Activated CD4-positive, alpha-beta memory T cell treated with anti-CD3 and anti-CD28 coated beads for 36 hours (primary cell): ENCODE data around the gene PRKCH. TPM values are rescaled to one million over a fixed set of nuclear protein-coding genes. Genes with fewer than 3 reads are reported as not detected.

Experiments used
- CTCF ChIA-PET: fragments of 350-600 bp; sonication (Branson Sonifier 250); formaldehyde crosslinking; loops from one replicate; lab custom pipeline; 2021; ENCODE audit warnings: antibody characterized with exemption, inconsistent platforms; lab: Charles Lee
- POLR2A ChIA-PET: fragments of 350-600 bp; sonication (Branson Sonifier 250); formaldehyde crosslinking; loops from one replicate; lab custom pipeline; 2021; ENCODE audit warnings: antibody characterized with exemption; lab: Charles Lee
- DNase-seq: peaks from one replicate; pipeline ENCODE4 v3.0.0-alpha.2; 2020
- H3K27ac Mint-ChIP-seq: one replicate; pipeline ENCODE4 v1.8.0; 2021; ENCODE audit warnings: mixed read lengths
- H3K27me3 Mint-ChIP-seq: one replicate; pipeline ENCODE4 v1.8.0; 2021; ENCODE audit warnings: mixed read lengths
- H3K36me3 Mint-ChIP-seq: one replicate; pipeline ENCODE4 v1.8.0; 2021; ENCODE audit warnings: mixed read lengths
- H3K4me1 Mint-ChIP-seq: one replicate; pipeline ENCODE4 v1.8.0; 2021; ENCODE audit warnings: low read depth, mixed read lengths
- H3K4me3 Mint-ChIP-seq: one replicate; pipeline ENCODE4 v1.8.0; 2021; ENCODE audit warnings: mild to moderate bottlenecking, mixed read lengths
- H3K9me3 Mint-ChIP-seq: one replicate; pipeline ENCODE4 v1.8.0; 2021; ENCODE audit warnings: mixed read lengths
- intact Hi-C: fragments of 100-400 bp; cut with micrococcal nuclease; formaldehyde crosslinking; loops from one replicate; pipeline ENCODE4 v1.15.1; 2023
- total RNA-seq, 2 experiments: library from RNA; stranded (reverse); gene quantifications; one replicate each; pipeline ENCODE4 v1.2.3, GENCODE V29; 2021

PRKCH gene
- total RNA-seq, 2 experiments from 2014 or later = 142 to 147 TPM

DNA sequence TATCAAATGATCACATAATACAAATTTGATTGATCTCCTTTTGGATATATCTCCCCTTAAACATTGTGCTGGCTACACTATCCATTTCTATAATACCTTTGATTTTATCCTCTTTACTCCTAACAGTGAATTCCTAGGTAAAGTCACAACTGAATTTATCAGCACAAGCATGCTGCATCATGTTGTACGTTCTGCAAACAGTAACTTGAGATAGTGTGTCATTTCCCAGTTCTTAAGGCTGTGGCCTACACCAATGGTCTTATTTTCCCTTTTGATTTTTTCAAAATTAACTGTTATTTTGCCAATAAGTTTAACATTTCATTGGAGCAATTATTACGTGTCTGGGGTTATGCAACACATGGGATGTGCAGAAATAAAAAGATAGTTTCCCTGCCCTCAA, 24.8 kb downstream of the PRKCH start:
- ChIA-PET CTCF (interaction anchor here (0.6 to 8.1 kb wide), 4 partner anchors 13 to 112 kb away, joined by 3 to 57 read pairs (median 6); no protein-coding TSS in a partner anchor), POLR2A (interaction anchor here (1.0 to 11.6 kb wide), 4 partner anchors 13 to 42 kb away, joined by 3 to 216 read pairs (median 9); no protein-coding TSS in a partner anchor)
- Mint-ChIP-seq H3K36me3 (peaks cover 32% of the 10 kb centered on the region), H3K9me3 (peaks cover 8% of the 10 kb centered on the region), H3K27me3 (no peaks in the 10 kb centered on the region), H3K4me1 (peaks cover 97% of the 10 kb centered on the region), H3K27ac (peak overlapping the region; percentile 98), H3K4me3 (peak overlapping the region; percentile 82)
- DNase-seq = no peak
- intact Hi-C loops = loop anchor here (1.0 kb wide), 1 partner anchor 42 kb away; no protein-coding TSS in a partner anchor

DNA sequence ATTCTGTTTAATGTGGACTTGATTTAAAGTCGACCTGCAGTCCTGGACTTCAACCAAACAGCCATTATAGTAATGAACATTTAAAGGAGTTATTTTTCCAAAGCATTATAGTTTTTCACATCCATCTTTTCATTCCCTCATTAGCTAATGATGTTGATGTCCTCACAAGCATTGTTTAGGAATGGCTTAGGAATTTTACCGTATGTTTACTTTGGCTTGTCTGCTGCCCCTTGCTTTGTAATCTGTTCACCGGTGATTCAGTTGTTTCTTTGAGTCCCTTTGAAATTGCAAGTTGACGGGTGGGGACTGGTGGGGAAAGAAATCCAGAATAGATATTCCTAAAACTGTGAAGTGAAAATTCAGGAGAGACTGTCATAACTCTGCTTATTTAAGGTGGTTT, 25.4 kb downstream of the PRKCH start:
- DNase-seq = no peak
- ChIA-PET CTCF (interaction anchor here (1.3 to 8.1 kb wide), 3 partner anchors 14 to 129 kb away, joined by 3 to 57 read pairs (median 7); no protein-coding TSS in a partner anchor), POLR2A (interaction anchor here (0.8 to 11.6 kb wide), 7 partner anchors 13 to 132 kb away, joined by 3 to 216 read pairs (median 6); no protein-coding TSS in a partner anchor)
- intact Hi-C loops = loop anchor here (1.0 kb wide), 1 partner anchor 42 kb away; no protein-coding TSS in a partner anchor
- H3K4me1 Mint-ChIP-seq = peaks cover 97% of the 10 kb centered on the region
- H3K9me3 Mint-ChIP-seq = peaks cover 8% of the 10 kb centered on the region
- H3K36me3 Mint-ChIP-seq = peaks cover 32% of the 10 kb centered on the region
- H3K27ac Mint-ChIP-seq = peak overlapping the region; percentile 98
- no peaks in the 10 kb centered on the region for H3K27me3 Mint-ChIP-seq
- peak overlapping the region; percentile 82 for H3K4me3 Mint-ChIP-seq

DNA sequence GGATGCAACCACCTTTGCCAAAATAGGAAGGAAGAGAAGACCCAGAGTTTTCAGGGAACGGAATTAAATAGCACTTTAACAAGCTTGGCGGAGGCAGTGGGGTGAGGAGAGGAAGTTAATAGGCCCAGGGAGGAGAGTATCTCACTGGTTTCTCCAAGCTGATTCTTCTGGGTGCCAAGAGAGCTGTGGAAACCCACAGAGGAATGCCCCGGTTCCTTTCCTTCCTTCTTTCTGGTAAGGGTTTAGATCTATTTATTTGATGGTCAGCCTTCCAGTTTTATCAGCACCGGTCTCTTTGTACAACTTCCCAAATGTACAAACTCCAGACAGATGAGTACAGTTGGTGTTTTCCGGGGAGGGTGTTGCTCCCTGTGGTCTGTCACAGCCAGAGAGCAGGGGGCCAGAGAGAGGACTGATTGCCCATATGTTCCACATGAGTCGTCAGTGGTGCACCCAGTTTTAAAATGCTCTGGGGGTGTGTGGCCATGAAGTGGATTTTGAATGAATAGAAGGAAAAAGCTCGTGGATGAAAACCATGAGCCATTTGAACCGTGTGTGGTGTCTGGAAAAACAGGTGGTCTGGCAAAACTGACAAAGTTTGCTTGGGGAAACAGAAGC, 26.6 kb downstream of the PRKCH start:
- Mint-ChIP-seq H3K9me3 (peaks cover 8% of the 10 kb centered on the region), H3K4me1 (peaks cover 98% of the 10 kb centered on the region), H3K27me3 (no peaks in the 10 kb centered on the region), H3K36me3 (peaks cover 32% of the 10 kb centered on the region), H3K27ac (peak overlapping the region; percentile 98), H3K4me3 (peak overlapping the region; percentile 82)
- ChIA-PET POLR2A (interaction anchor here (0.9 to 11.6 kb wide), 6 partner anchors 14 to 131 kb away, joined by 3 to 216 read pairs (median 6); no protein-coding TSS in a partner anchor), CTCF (interaction anchor here (0.6 to 8.1 kb wide), 4 partner anchors 11 to 128 kb away, joined by 3 to 57 read pairs (median 3); no protein-coding TSS in a partner anchor)
- intact Hi-C loops = no loop called here
- peak; percentile 67 for DNase-seq

DNA sequence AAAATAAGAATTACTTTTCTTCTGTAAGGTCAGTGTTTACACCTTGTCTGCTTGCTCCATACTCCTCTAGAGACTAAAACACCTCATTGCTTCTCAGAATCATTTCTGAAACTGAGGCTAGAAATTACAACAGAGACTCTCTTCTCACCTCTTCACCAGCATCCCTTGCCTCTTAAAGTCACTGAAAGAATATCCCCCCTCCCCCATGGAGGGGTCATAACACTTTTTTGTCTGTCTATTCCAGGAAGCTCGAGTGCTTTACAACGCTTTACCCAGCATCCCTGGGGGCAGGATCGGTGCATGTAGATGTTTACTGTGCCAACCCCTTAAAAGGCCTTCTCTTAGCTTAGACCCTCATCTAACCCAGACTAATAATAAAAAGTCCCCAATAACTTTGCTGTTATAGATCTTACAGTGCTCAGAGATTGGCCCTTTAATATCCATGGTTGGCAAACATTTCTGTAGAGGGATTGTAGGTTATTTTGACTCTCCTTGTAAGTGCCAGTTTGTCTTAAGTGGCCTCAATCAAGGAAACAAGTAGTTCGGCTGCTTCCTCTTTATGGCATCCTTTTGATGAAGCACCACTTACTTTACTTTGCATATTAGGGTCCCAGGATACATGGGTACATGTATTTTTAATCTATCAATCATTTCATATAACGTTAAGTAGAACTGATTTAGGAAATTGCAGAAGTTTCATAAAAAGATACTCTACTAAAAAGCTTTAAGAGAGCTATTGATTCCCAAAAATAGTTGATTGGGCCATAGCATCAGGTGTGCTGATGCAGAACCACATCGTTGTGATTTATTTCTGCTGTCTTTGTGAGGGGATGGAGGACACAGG, 29.3 kb downstream of the PRKCH start:
- POLR2A ChIA-PET = interaction anchor here (1.0 to 11.6 kb wide), 9 partner anchors 9 to 69 kb away, joined by 3 to 216 read pairs (median 5); no protein-coding TSS in a partner anchor
- Mint-ChIP-seq H3K4me1 (peaks cover 92% of the 10 kb centered on the region), H3K27me3 (no peaks in the 10 kb centered on the region), H3K4me3 (peak overlapping the region; percentile 52), H3K27ac (peak overlapping the region; percentile 98), H3K36me3 (peaks cover 22% of the 10 kb centered on the region), H3K9me3 (peaks cover 8% of the 10 kb centered on the region)
- CTCF ChIA-PET = interaction anchor here (0.6 to 2.0 kb wide), 6 partner anchors 19 to 487 kb away, joined by 3 to 4 read pairs (median 4); partner anchors contain the start of gene PRKCH
- DNase-seq = peak; percentile 74
- intact Hi-C loops = loop anchor here (1.0 kb wide), 2 partner anchors 9 to 22 kb away; no protein-coding TSS in a partner anchor

DNA sequence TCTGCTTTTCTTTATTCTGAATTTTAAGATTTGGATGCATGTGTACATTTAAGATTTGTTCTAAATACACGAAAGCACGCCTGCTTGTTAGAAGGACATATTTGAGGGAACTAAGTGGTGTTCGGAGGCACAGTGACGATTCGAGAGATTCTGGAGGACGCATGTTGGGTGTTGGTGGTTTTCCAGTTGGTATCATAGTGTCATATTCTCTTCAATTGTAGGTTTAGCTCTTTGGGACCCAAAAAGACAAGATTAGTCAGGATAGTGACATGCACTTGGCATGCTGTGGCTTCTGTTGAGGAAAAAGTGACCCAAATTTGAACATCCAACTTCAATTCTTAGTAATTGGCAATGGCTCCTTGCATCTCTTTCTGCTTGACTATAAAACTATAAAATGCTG, 30.1 kb downstream of the PRKCH start:
- H3K36me3 Mint-ChIP-seq = peaks cover 27% of the 10 kb centered on the region

DNA sequence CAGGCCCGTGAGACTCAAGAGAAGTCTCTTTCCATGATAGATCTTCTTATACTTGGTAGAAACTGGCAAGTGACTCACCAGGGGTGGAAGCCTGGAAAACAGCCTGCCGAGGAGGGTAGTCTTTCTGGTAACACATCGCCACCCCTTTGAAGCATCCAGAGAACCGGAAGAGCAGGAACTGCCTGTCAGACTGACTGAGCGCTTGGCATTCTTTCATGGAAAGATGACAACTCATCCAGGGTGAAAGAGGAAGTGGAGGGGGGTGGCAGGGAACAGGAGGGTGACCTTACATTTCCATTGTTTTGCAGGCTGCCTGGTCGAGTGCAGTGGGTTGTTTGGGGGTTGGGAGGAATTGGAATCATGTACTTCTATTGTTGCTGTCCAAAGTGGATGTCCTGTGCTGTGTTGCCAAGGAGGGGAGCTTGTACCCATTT, 34.5 kb downstream of the PRKCH start:
- H3K27me3 Mint-ChIP-seq = no peaks in the 10 kb centered on the region
- H3K27ac Mint-ChIP-seq = peak overlapping the region; percentile 87

More for the DNA sequence above, 30.1 kb downstream of the PRKCH start:
- Mint-ChIP-seq H3K27me3 (no peaks in the 10 kb centered on the region), H3K4me1 (peaks cover 92% of the 10 kb centered on the region), H3K4me3 (peak overlapping the region; percentile 52), H3K9me3 (peaks cover 8% of the 10 kb centered on the region), H3K27ac (peak overlapping the region; percentile 98)
- peak; percentile 37 for DNase-seq
- CTCF ChIA-PET = interaction anchor here (1.1 to 2.0 kb wide), 2 partner anchors 20 to 56 kb away, joined by 3 to 4 read pairs; no protein-coding TSS in a partner anchor
- intact Hi-C loops = loop anchor here (1.0 kb wide), 1 partner anchor 10 kb away; no protein-coding TSS in a partner anchor
- POLR2A ChIA-PET = interaction anchor here (1.0 to 11.6 kb wide), 7 partner anchors 10 to 68 kb away, joined by 3 to 216 read pairs (median 6); no protein-coding TSS in a partner anchor

DNA sequence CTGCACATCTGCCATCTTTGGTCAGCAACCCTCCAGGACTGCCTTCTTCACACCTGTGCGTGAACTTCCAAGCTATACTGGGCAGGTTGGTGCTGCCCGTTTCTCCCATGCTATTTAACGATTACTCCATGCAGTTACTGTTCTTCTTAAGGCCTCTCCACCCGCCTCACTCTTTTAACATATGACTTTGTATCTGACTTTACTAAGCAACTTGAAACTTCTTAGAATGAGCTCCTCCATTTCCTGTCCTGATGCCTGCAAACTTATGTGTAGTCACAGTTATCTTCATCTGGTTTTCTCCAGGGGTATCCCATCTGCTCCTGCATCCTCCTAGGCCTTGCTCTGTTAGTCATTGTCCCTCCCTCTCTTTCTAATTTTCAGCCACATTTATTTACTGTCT, 35.7 kb downstream of the PRKCH start:
- CTCF ChIA-PET = interaction anchor here (0.6 to 1.4 kb wide), 4 partner anchors 23 to 481 kb away, joined by 3 to 5 read pairs (median 3); no protein-coding TSS in a partner anchor
- no peaks in the 10 kb centered on the region for H3K27me3 Mint-ChIP-seq
- no peaks in the 10 kb centered on the region for H3K9me3 Mint-ChIP-seq
- H3K27ac Mint-ChIP-seq = peak overlapping the region; percentile 87
- DNase-seq = no peak
- H3K4me1 Mint-ChIP-seq = peaks cover 84% of the 10 kb centered on the region
- intact Hi-C loops = no loop called here
- POLR2A ChIA-PET = interaction anchor here (1.1 kb wide), 1 partner anchor 10 kb away, joined by 4 read pairs; no protein-coding TSS in a partner anchor
- peak overlapping the region; percentile 28 for H3K4me3 Mint-ChIP-seq
- peaks cover 24% of the 10 kb centered on the region for H3K36me3 Mint-ChIP-seq

More for the DNA sequence above, 34.5 kb downstream of the PRKCH start:
- peaks cover 89% of the 10 kb centered on the region for H3K4me1 Mint-ChIP-seq
- peak; percentile 79 for DNase-seq
- ChIA-PET POLR2A (no interaction called here), CTCF (no interaction called here)
- H3K36me3 Mint-ChIP-seq = peaks cover 24% of the 10 kb centered on the region
- peak overlapping the region; percentile 63 for H3K4me3 Mint-ChIP-seq
- intact Hi-C loops = loop anchor here (1.0 kb wide), 2 partner anchors 8 to 14 kb away; no protein-coding TSS in a partner anchor
- H3K9me3 Mint-ChIP-seq = no peaks in the 10 kb centered on the region

DNA sequence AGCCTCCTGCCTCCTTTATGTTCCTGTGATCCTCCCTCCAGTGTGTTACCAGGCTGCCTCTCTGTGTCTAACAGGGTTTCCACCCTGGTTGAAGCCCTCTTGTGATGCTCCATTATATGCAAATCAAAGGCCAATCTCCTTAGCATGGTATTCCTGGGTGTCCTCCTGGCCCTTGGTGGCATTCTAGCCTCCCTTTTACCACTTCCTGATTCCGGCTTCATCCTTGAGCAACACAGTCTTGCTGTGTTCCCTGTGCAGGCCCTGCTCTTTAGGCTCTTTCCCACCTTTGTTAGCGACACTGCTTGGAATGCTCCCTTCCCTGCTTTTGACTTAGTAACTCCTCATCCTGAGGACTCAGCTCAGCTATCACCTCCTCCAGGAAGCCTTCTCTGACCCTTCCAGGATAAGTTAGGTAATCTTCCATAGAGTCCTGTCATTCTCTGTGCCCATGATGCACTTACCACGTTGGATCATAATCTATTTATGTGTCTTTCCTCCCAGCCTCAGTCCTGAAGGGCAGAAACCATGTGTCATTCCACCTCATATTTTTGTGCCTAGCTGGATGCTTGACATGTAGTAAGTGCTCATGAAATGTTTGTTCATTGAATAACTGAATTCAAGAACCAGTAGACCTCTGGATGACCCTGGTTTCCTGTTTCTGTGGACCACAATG, 37.3 kb downstream of the PRKCH start:
- H3K36me3 Mint-ChIP-seq = peaks cover 24% of the 10 kb centered on the region
- intact Hi-C loops = no loop called here
- ChIA-PET POLR2A (no interaction called here), CTCF (interaction anchor here (1.1 to 1.4 kb wide), 3 partner anchors 8 to 30 kb away, joined by 3 to 5 read pairs (median 4); no protein-coding TSS in a partner anchor)
- H3K9me3 Mint-ChIP-seq = no peaks in the 10 kb centered on the region
- H3K27me3 Mint-ChIP-seq = no peaks in the 10 kb centered on the region
- H3K27ac Mint-ChIP-seq = peak overlapping the region; percentile 87
- H3K4me3 Mint-ChIP-seq = no peak overlapping the region
- peak; percentile 35 for DNase-seq
- peaks cover 74% of the 10 kb centered on the region for H3K4me1 Mint-ChIP-seq

DNA sequence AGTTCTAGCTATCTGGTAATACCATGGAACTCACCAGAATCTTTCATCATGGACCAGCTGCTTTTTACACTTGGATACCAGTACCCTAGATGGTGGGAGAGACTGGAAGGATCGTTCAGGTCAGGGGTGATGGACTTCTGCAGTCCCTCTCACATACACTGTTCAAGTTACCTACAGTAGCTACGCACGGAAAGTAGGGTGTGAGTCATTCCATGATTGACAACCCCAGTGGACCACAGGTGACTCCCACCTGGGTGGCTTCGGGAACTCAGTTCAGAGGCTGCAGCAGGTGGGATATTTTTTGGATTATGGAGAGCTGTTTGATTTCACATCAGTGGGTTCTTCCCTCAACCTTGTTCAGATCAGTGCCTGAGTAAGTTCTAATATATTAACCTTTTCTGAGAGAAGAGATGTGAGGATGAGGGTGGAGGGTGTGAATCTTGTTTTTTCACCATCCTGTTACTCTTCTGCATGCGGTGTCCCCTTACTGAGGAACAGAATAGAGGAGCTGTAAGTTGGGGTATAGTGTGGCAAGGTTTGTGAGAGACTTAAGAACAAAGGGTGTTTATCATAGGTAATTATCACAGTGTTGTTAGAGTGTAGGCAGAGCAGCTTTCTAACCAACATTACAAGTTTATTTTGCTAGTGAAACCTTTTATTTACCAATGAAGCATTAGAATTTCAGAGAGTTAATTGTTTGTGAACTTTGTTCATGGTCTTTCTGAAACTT, 39.6 kb downstream of the PRKCH start:
- peaks cover 54% of the 10 kb centered on the region for H3K4me1 Mint-ChIP-seq
- H3K36me3 Mint-ChIP-seq = peaks cover 19% of the 10 kb centered on the region
- intact Hi-C loops = no loop called here
- no peaks in the 10 kb centered on the region for H3K27me3 Mint-ChIP-seq
- peak overlapping the region; percentile 59 for H3K27ac Mint-ChIP-seq
- peak; percentile 44 for DNase-seq
- ChIA-PET POLR2A (interaction anchor here (0.9 to 1.6 kb wide), 3 partner anchors 19 to 37 kb away, joined by 3 to 5 read pairs (median 3); no protein-coding TSS in a partner anchor), CTCF (interaction anchor here (1.2 to 2.7 kb wide), 2 partner anchors 17 to 38 kb away, joined by 3 to 9 read pairs; no protein-coding TSS in a partner anchor)
- H3K4me3 Mint-ChIP-seq = no peak overlapping the region
- no peaks in the 10 kb centered on the region for H3K9me3 Mint-ChIP-seq
